ENCODE measurements around the gene CDH24. TPM values are rescaled to one million over a fixed set of nuclear protein-coding genes. Genes with fewer than 3 reads are reported as not detected.

Gene CDH24
- total and polyA plus RNA-seq, 2 of the 8 experiments (the other 6 are each of a cell fraction or from before 2014, with no cell fraction given): 18.1 to 27.6 TPM

DNA sequence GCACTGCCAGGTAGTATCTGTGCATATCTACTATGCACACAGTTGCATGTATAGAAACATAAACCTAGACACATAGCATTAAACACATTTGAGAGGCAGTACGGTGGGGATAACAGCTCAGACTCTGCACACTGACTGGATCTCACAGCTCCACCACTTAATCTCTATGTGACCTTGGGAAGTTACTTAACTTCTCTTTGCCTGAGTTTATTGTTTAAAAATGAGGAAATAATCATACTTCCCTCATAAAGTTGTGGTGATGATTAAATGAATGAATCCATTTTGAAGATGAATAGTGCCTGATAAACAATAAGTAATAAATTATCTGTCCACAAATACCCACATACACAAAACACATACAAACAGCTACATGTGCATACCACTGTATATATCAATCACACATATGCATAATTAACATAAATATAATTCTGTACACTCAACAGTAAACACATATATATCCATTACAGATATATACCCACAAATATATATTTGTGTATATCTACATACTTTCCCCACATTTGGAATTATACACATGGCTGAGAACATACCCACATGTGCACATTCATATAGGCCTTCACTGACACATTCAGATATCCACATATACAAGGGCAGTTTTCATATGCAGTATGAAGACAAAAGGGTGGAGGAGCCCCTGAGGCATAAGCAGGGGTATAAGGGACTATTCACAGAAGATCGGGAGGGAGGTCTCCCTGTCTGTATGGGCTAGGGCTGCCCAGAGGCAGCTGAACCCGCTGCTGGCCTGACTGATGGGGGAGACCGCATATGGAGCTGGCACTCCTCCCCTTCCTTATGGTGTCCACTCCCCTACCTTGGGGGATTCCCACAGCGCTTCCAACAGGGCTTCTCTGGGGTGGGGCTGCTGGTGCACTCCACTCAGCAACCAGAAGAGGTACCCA, 5.9 kb downstream of the CDH24 start:
- H3K4me2 ChIP-seq (ENCODE audit: insufficient read depth in 1 of 2, low read depth in 2 of 2, low read length in 2 of 2): no peak overlapping the region
- no peak for TF ChIP-seq RAD21 (IDR thresholded peaks at IDR 0.05 in 1 of 2, conservative IDR thresholded peaks at IDR 0.05 in 1 of 2; ENCODE audit: low read depth in 2 of 2, low read length in 2 of 2)
- no peak for TF ChIP-seq POLR2AphosphoS5 (IDR thresholded peaks at IDR 0.05; ENCODE audit: low read depth, low read length)
- TF ChIP-seq NRF1 (IDR thresholded peaks at IDR 0.05; ENCODE audit: low read depth, low read length): no peak
- no peak for TF ChIP-seq TAF7 (optimal IDR thresholded peaks at IDR 0.05; ENCODE audit: borderline replicate concordance, low read depth, low read length)
- TF ChIP-seq PHF8 (conservative IDR thresholded peaks at IDR 0.05; ENCODE audit: low read depth, low read length): no peak
- H3K27ac ChIP-seq (ENCODE audit: low read depth, low read length): no peak overlapping the region
- ChIA-PET POLR2A (ENCODE audit: partially characterized antibody) (interaction anchor here (0.9 to 2.4 kb wide), 8 partner anchors 12 to 69 kb away, joined by 3 to 8 read pairs (median 5); partner anchors contain the start of gene AJUBA), CTCF (ENCODE audit: partially characterized antibody) (interaction anchor here (0.5 to 29.2 kb wide), 22 partner anchors 9 to 121 kb away, joined by 3 to 785 read pairs (median 4); partner anchors contain the start of genes AJUBA and PSMB11)
- H2BK5ac ChIP-seq (ENCODE audit: low read depth, low read length): no peak overlapping the region
- H2AFZ ChIP-seq (ENCODE audit: low read length): no peak overlapping the region
- no peak overlapping the region for H2BK120ac ChIP-seq (replicated peaks; ENCODE audit: low read depth, low read length)
- no peaks in the 10 kb centered on the region for H3K9me3 ChIP-seq (ENCODE audit: insufficient read depth in 2 of 2, low read depth in 1 of 2, low read length in 1 of 2)
- no peaks in the 10 kb centered on the region for H3K27me3 ChIP-seq (replicated peaks in 1 of 4; ENCODE audit: control insufficient read depth in 3 of 4, extremely low read depth in 1 of 4, insufficient read depth in 3 of 4, low read length in 3 of 4)
- no peaks in the 10 kb centered on the region for H3K79me1 ChIP-seq (ENCODE audit: low read depth, low read length)
- H2BK12ac ChIP-seq (ENCODE audit: low read depth, low read length): no peak overlapping the region
- peaks cover 0 to 2% of the 10 kb centered on the region in 2 experiments for H4K20me1 ChIP-seq (replicated peaks in 1 of 2; ENCODE audit: control insufficient read depth in 1 of 2, insufficient read depth in 2 of 2, low read length in 2 of 2)
- no peak overlapping the region for H4K91ac ChIP-seq (replicated peaks; ENCODE audit: insufficient read length, low read length)
- H3K36me3 ChIP-seq (ENCODE audit: control insufficient read depth in 2 of 4, insufficient read depth in 4 of 4, low read length in 3 of 4): peaks cover 0 to 10% (median 3%) of the 10 kb centered on the region in 4 experiments; a peak in 5 of 8 replicates
- no peak overlapping the region for H3K4ac ChIP-seq (replicated peaks; ENCODE audit: insufficient read length, low read depth, low read length)
- no peak overlapping the region for H4K5ac ChIP-seq (ENCODE audit: insufficient read length, low read depth, low read length)
- no peak overlapping the region for H4K8ac ChIP-seq (ENCODE audit: extremely low read depth, insufficient read depth, low read length)
- DNase-seq (ENCODE audit: low read depth in 1 of 2, low spot score in 2 of 2) (no peak), FAIRE-seq (no peak)
- H2AK5ac ChIP-seq (ENCODE audit: low read depth, low read length): no peak overlapping the region
- WGBS, 2 experiments (ENCODE audit: extremely low coverage in 1 of 2, insufficient coverage in 1 of 2, insufficient read length in 1 of 2, insufficient replicate concordance in 2 of 2, low coverage in 1 of 2, low lambda C conversion rate in 2 of 2, missing lambda C conversion rate in 1 of 2): 91% methylated on average over 5 of the region's 5 CpGs; no CpG with 5 or more reads in 1 of the 2 experiments
- H3K23me2 ChIP-seq (ENCODE audit: low read depth, low read length): peaks cover 3% of the 10 kb centered on the region; the same call in 1 of the 2 replicates
- H2BK20ac ChIP-seq (ENCODE audit: low read length): no peak overlapping the region
- H3K9ac ChIP-seq (replicated peaks in 1 of 4; ENCODE audit: extremely low read depth in 1 of 4, low read depth in 3 of 4, low read length in 3 of 4): no peak overlapping the region
- H3K18ac ChIP-seq (ENCODE audit: extremely low read depth, low read length): no peak overlapping the region
- H3K14ac ChIP-seq (ENCODE audit: insufficient read length): no peak overlapping the region
- no peak overlapping the region for H2BK15ac ChIP-seq (ENCODE audit: low read length)
- no peak overlapping the region for H3K23ac ChIP-seq (ENCODE audit: insufficient read length)
- H3K4me1 ChIP-seq (replicated peaks in 1 of 4; ENCODE audit: control insufficient read depth in 3 of 4, insufficient read depth in 4 of 4, low read length in 3 of 4): peaks cover 0 to 7% (median 4%) of the 10 kb centered on the region in 4 experiments; a peak in 5 of 7 replicates
- H3K4me3 ChIP-seq (ENCODE audit: extremely low read depth in 1 of 4, insufficient read depth in 2 of 4, low read depth in 3 of 4, low read length in 4 of 4): no peak overlapping the region
- H3K56ac ChIP-seq (replicated peaks; ENCODE audit: insufficient read length, low read depth, low read length): no peak overlapping the region
- H3K79me2 ChIP-seq (ENCODE audit: control insufficient read depth in 1 of 2, insufficient read depth in 2 of 2, low read length in 2 of 2): no peaks in the 10 kb centered on the region

All from H1 (cell line).